Measurements from ENCODE around the gene OR52D1. TPM values are rescaled to one million over a fixed set of nuclear protein-coding genes. Genes with fewer than 3 reads are reported as not detected.

The OR52D1 gene
- total RNA-seq, 1 experiment from 2014 or later = not detected

DNA sequence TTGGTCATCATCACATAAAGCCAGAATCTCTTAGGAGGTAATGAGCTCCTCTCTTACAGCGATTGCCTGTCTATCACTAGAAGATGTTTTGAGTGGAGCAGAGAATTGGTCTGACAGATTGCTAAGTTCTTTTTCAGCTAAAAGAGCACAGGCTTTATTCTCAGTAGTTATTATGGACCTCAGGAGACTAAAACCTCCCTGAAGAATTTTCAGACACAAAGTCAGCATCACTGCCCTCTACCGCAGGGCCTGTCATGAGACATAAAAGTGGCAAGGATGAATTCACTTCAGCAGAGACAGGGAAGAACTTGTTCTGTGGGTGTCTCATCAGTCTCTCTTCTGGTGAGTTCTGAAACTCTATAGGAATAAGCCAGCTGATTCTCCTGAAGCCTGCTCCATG, 39.5 kb upstream of the OR52D1 start, which contains the start of gene OR51I2:
OR51I2 (plus strand) TSS at position 301 of the 400 bp plus-strand sequence. CDS start 4,166 bp downstream, outside the sequence.
- no peak for ATAC-seq
- Histone ChIP-seq H3K9me3 (ENCODE audit: low read length) (no peaks in the 10 kb centered on the region), H3K4me2 (ENCODE audit: low read length) (no peak within 1 kb of the TSS), H2AFZ (ENCODE audit: low read length) (no peak within 1 kb of the TSS), H3K9ac (ENCODE audit: low read length) (no peak within 1 kb of the TSS), H3F3A (ENCODE audit: low read length, unreplicated experiment) (no peaks in the 10 kb centered on the region), H3K27me3 (ENCODE audit: low read length) (peaks cover 31% of the 10 kb centered on the region), H3K4me1 (ENCODE audit: insufficient read depth, low read length) (no peaks in the 10 kb centered on the region), H3K27ac (ENCODE audit: low read length) (no peak within 1 kb of the TSS), H3K9me2 (replicated peaks; ENCODE audit: low read length) (no peaks in the 10 kb centered on the region), H4K20me1 (ENCODE audit: low read length) (no peaks in the 10 kb centered on the region), H3K79me2 (ENCODE audit: low read length) (no peaks in the 10 kb centered on the region), H3K4me3 (ENCODE audit: low read length) (no peak within 1 kb of the TSS), H3K36me3 (ENCODE audit: low read depth, low read length) (no peaks in the 10 kb centered on the region)
- POLR2A ChIA-PET (ENCODE audit: unreplicated experiment) = interaction anchor here (0.6 kb wide), 1 partner anchor 323 kb away, joined by 4 read pairs; no protein-coding TSS in a partner anchor
- TF ChIP-seq EZH2 (IDR thresholded peaks at IDR 0.05; ENCODE audit: low read length, unreplicated experiment) = no peak
- TF ChIP-seq, protein P1, sequence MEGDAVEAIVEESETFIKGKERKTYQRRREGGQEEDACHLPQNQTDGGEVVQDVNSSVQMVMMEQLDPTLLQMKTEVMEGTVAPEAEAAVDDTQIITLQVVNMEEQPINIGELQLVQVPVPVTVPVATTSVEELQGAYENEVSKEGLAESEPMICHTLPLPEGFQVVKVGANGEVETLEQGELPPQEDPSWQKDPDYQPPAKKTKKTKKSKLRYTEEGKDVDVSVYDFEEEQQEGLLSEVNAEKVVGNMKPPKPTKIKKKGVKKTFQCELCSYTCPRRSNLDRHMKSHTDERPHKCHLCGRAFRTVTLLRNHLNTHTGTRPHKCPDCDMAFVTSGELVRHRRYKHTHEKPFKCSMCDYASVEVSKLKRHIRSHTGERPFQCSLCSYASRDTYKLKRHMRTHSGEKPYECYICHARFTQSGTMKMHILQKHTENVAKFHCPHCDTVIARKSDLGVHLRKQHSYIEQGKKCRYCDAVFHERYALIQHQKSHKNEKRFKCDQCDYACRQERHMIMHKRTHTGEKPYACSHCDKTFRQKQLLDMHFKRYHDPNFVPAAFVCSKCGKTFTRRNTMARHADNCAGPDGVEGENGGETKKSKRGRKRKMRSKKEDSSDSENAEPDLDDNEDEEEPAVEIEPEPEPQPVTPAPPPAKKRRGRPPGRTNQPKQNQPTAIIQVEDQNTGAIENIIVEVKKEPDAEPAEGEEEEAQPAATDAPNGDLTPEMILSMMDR (conservative IDR thresholded peaks at IDR 0.05; ENCODE audit: low read depth, low read length) = no peak
- no peak for TF ChIP-seq EZH2phosphoT487 (IDR thresholded peaks at IDR 0.05; ENCODE audit: borderline replicate concordance, low read length)
- DNase-seq = no peak
- CTCF ChIA-PET = no interaction called here
- no TSS peak for BruUV-seq (replicated peaks)
- intact Hi-C loops (cut with micrococcal nuclease) = no loop called here

GRCh38 chr11:5449432-5449831, 39.1 kb upstream of the OR52D1 start:
- Histone ChIP-seq H3K9ac (ENCODE audit: low read length) (no peak overlapping the region), H3K36me3 (ENCODE audit: low read depth, low read length) (no peaks in the 10 kb centered on the region), H3K27ac (ENCODE audit: low read length) (no peak overlapping the region), H4K20me1 (ENCODE audit: low read length) (no peaks in the 10 kb centered on the region), H2AFZ (ENCODE audit: low read length) (no peak overlapping the region), H3K9me2 (replicated peaks; ENCODE audit: low read length) (no peaks in the 10 kb centered on the region), H3K27me3 (ENCODE audit: low read length) (peaks cover 34% of the 10 kb centered on the region), H3K4me3 (ENCODE audit: low read length) (no peak overlapping the region), H3F3A (ENCODE audit: low read length, unreplicated experiment) (no peaks in the 10 kb centered on the region), H3K79me2 (ENCODE audit: low read length) (no peaks in the 10 kb centered on the region), H3K4me1 (ENCODE audit: insufficient read depth, low read length) (no peaks in the 10 kb centered on the region), H3K4me2 (ENCODE audit: low read length) (no peak overlapping the region), H3K9me3 (ENCODE audit: low read length) (no peaks in the 10 kb centered on the region)
- BruUV-seq (replicated peaks) = no TSS peak
- intact Hi-C loops (cut with micrococcal nuclease) = no loop called here
- TF ChIP-seq EZH2 (IDR thresholded peaks at IDR 0.05; ENCODE audit: low read length, unreplicated experiment) (no peak), EZH2phosphoT487 (IDR thresholded peaks at IDR 0.05; ENCODE audit: borderline replicate concordance, low read length) (no peak)
- TF ChIP-seq, protein P1 (conservative IDR thresholded peaks at IDR 0.05; ENCODE audit: low read depth, low read length) = no peak
- ChIA-PET CTCF (no interaction called here), POLR2A (ENCODE audit: unreplicated experiment) (no interaction called here)
- DNase-seq (no peak), ATAC-seq (no peak)

GRCh38 chr11:5460983-5461621, 27.4 kb upstream of the OR52D1 start:
- H3K36me3 ChIP-seq (ENCODE audit: low read depth, low read length) = no peaks in the 10 kb centered on the region
- no peaks in the 10 kb centered on the region for H3F3A ChIP-seq (ENCODE audit: low read length, unreplicated experiment)
- no peaks in the 10 kb centered on the region for H3K27me3 ChIP-seq (ENCODE audit: low read length)
- H3K9me3 ChIP-seq (ENCODE audit: low read length) = no peaks in the 10 kb centered on the region
- no peak for ATAC-seq
- no TSS peak for BruUV-seq (replicated peaks)
- H3K9me2 ChIP-seq (replicated peaks; ENCODE audit: low read length) = no peaks in the 10 kb centered on the region
- intact Hi-C loops (cut with micrococcal nuclease) = no loop called here
- no peaks in the 10 kb centered on the region for H3K79me2 ChIP-seq (ENCODE audit: low read length)
- ChIA-PET POLR2A (ENCODE audit: unreplicated experiment) (no interaction called here), CTCF (no interaction called here)
- no peak for DNase-seq
- H4K20me1 ChIP-seq (ENCODE audit: low read length) = no peaks in the 10 kb centered on the region
- TF ChIP-seq EZH2phosphoT487 (IDR thresholded peaks at IDR 0.05; ENCODE audit: borderline replicate concordance, low read length) = no peak
- H3K4me1 ChIP-seq (ENCODE audit: insufficient read depth, low read length) = no peaks in the 10 kb centered on the region
- no peak overlapping the region for H3K4me2 ChIP-seq (ENCODE audit: low read length)
- H3K4me3 ChIP-seq (ENCODE audit: low read length) = no peak overlapping the region
- no peak overlapping the region for H2AFZ ChIP-seq (ENCODE audit: low read length)
- no peak overlapping the region for H3K27ac ChIP-seq (ENCODE audit: low read length)
- H3K9ac ChIP-seq (ENCODE audit: low read length) = no peak overlapping the region

Data from PC-3 (cell line).